ENCODE measurements around the gene CDH3.

GRCh38 chr16:68640972-68641371, 4.1 kb upstream of the CDH3 start:
- TF ChIP-seq CTCF (conservative IDR thresholded peaks at IDR 0.05; ENCODE audit: low read depth, low read length) (no peak), EZH2 (IDR thresholded peaks at IDR 0.05; ENCODE audit: borderline replicate concordance, low read depth, low read length, poor library complexity, severe bottlenecking) (no peak)
